ENCODE data around the gene STIM2.
A peak's percentile ranks its signal among the peaks of the same experiment; 100 is the strongest.

STIM2 gene

DNA sequence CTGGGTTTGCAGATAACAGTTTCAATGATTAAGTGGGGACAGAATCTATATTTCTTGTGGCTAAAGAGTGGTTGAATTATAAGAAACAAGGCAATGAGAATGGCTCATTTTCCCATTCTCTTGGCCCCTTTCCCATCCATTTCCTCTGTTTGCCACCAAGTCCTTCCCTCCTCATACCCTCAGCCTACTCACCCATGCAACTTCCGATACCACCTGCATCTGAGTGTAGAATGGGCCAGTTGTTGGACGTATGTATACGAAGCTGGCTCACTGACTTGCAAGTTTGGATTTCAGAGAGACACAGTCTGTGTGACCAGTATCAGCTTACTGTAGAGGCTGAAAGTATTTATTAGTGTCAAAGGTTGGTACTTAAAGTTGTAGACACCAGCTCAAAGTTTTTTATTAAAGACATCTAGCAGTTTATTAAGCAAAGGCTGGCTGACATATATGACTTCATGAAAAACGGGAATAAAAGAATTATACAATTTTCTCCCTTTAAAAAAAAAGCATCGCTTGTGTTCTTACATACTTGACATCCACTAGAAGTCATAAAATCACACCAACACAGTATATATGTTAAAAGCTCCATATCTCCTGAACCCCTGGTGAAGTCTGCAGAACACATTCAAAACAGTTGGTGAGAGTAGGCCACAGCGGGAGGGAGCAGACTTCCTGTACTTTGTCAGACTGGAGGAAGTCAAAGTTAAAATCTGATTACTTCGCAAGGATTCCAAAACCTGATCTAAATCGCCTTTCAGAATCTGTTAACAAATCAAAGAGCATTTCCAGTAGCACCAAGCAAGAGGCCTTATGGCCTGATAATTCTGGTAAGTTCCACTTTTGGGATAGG is 22.4 kb upstream of the STIM2 start:
- no peak for DNase-seq

DNA sequence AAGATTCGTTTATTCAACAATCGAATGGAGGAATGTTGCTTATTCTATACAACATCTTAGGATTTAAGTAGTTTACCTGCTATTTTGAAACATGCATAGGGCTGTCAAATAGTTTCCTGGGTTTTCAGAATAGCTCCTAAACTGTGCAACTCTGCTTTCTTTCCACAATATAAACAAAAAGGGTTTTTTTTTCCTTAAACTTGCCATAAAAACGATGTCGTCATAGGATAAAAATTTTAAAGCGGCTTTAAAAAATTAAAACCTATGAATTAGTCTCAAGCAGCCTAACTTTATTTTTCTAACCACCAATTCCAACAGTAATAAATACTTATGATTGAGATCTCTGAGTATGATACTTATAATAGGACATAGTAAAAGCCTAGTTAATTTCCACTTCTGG is 21.6 kb upstream of the STIM2 start:
- no peak for DNase-seq

DNA sequence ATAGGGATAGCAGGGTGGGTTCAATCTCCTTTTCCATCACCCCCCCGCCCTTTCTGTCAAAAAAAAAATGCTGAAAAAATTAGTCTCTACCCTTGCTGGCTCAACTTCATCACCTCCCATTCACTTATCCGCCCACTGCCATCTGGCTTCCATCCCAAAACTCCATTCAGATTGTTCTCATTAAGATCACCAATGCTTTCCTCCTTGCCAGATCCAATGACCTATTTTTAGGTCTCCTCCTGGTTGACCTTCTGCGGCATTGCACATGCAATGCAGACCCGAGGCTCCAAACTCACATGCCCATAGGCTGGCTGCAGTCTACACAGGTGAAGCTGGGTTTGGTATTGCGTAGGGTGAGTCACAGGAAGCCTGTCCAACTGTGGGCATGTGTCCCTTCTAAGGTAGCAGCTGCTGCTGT is 21.1 kb upstream of the STIM2 start:
- no peak for DNase-seq

DNA sequence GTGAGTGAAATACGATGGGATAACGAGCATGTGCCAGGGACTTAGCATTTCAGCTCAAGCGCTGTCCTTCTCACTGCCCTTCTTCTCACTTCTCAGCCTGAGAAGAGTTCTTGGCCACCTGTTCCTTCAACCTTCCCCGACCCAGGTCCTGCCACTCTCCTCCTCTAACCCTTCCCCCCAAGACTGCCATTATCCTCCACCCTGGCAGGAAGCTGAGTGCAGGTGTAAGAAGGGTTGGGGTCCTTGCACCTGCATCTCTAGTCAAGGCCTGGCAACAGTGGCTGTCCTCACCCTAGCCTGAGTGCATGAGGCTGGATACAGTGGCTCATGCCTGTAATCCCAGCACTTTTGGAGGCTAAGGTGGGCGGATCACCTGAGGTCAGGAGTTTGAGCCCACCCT is 19.9 kb upstream of the STIM2 start:
- no peak for DNase-seq

- no peak for DNase-seq
These were observed 17.7 kb upstream of the STIM2 start for GRCh38 chr4:26842911-26843310.

- DNase-seq: no peak
These were observed 10.1 kb upstream of the STIM2 start for GRCh38 chr4:26850528-26850927.

DNA sequence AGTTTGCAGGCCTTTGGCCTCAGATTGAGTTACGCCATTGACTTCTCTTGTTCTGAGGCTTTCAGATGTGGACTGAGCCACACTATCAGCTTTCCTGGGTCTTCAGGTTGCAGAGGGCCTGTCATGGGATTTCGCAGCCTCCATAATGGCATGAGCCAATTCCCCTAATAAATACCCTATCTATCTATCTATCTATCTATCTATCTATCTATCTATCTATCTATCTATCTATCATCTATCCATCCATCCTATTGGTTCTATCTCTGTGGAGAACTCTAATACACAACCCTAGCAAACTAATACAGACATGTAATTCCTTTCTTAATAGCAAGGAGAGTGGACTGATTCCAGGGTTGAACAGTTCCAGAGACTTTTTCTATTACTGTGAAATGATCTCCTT is 9.5 kb upstream of the STIM2 start:
- no peak for DNase-seq

- DNase-seq: no peak
These were observed 5.9 kb upstream of the STIM2 start for GRCh38 chr4:26854701-26855100.

DNA sequence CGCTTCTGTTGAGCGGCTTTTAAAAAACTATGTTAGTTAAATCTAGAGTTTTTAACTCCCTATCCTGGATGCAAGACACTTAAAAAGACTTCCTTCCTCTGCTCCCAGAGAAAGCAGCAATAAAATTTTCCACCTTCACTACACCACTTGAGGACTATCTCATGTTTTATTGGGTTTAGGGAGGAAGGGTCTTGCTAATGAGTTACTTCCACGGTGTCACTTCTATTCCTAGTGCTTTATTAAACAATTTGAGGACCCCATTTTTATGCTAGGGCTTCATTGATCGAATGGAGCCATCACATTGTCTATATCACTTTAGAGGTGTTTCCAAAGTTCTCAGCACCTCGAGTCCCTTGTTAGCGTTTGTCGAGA is 3.7 kb upstream of the STIM2 start:
- DNase-seq: no peak

GRCh38 chr4:26857278-26858034 is 3.2 kb upstream of the STIM2 start:
- DNase-seq: peak; percentile 70

GRCh38 chr4:26858035-26858918 is 2.4 kb upstream of the STIM2 start:
- DNase-seq: no peak

- peak; percentile 26 for DNase-seq
These were observed 1.7 kb upstream of the STIM2 start for GRCh38 chr4:26858947-26859401.

DNA sequence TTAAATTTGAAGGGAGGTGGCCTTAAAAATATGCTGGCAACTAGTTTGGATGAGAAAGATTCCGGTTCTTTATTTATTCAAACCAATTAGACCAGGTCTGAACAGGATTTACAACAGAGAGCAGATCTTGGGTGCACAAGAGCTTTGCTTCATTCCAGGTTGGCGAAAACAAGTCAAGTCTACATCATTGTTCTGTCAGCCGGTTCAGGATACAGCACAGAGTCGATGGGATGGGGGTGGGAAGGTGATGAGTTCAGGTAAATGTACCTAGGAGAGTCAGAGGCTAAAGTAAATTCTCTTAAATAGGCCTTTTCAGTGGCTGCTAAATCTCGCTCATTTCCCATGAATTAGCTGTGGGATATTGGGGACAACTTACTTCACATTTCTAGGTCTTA is 882 bp upstream of the STIM2 start:
- peak; percentile 35 for DNase-seq

- DNase-seq: peak; percentile 33
These were observed 337 bp downstream of the STIM2 start for GRCh38 chr4:26860922-26861433.

GRCh38 chr4:26861434-26862186 is 969 bp downstream of the STIM2 start:
- peak; percentile 49 for DNase-seq

- DNase-seq: no peak
These were observed 1.8 kb downstream of the STIM2 start for GRCh38 chr4:26862381-26862915.

- DNase-seq: no peak
These were observed 2.9 kb downstream of the STIM2 start for GRCh38 chr4:26863512-26863911.

- no peak for DNase-seq
These were observed 4.3 kb downstream of the STIM2 start for GRCh38 chr4:26864899-26865298.

GRCh38 chr4:26866203-26866602 is 5.6 kb downstream of the STIM2 start:
- no peak for DNase-seq

DNA sequence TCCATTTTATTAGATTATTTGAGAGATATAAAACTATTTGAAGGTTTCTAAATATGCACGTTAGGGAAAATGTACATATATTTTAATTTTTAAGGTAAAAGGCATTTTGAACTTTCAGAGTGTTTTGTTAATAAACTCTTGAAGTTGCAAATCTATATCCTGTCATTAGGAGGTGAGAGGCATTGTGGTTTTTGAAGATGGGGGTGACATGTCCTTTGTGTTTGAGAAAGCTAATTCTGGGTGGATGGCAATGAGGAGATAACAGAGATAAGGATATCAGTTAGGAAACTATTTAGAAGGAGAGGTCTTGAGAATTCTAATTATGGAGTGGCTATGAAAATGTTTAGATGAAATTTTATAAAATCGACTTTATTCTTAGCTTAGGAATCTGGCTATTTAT is 6.1 kb downstream of the STIM2 start:
- no peak for DNase-seq

DNA sequence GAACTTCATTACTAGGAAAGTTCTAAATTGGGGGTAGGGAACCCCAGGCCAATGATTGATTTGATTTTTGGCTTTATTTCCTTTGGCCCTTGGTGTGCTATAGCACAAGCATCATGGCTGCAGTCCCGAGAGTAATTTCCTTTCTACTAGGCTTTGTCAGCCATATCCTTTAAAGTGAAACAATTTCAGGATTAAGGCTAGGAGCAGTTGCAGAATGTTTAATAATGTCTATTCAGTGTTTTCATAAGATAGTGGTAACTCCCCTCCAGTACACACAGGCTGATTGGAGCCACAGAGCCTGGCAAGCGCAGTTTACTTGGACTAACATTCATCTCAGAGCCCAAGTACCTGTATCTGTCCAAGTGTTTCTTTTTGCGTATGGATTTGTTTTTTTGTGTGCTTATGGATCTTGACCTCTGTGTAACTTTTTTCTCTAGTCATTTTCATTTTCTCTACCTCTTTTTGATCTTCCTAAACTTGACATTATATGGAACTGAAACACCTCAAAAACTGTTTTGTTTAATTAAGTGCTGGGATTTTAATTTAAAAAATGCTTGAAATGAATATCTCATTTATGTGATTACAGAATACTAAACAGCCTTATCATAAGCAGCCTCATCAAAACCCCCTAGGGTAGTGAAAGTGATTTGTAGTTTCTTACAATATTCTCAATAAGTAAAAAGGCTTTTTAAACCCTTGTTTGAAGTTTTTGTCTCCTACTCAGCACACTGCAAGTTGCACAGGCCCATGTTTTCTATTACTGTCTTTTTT is 7.5 kb downstream of the STIM2 start:
- DNase-seq: no peak

Data from NCI-H748 treated with DMSO at 0.1 percent for 48 hours (cell line).